ENCODE data around the gene PCMT1.
A peak's percentile ranks its signal among the peaks of the same experiment; 100 is the strongest.
"Not testable (repeated sequence)": the region's sequence is repeated elsewhere in the genome, so short reads cannot be mapped to it uniquely, and the experiment has no call there.

Gene PCMT1

GRCh38 chr6:149749594-149750135, at the start of gene PCMT1:
TSS of gene PCMT1 (plus strand) at chr6:149749741. CDS start at chr6:149749902, 161 bp downstream.
- DNase-seq = peak; percentile 24 to 69

DNA sequence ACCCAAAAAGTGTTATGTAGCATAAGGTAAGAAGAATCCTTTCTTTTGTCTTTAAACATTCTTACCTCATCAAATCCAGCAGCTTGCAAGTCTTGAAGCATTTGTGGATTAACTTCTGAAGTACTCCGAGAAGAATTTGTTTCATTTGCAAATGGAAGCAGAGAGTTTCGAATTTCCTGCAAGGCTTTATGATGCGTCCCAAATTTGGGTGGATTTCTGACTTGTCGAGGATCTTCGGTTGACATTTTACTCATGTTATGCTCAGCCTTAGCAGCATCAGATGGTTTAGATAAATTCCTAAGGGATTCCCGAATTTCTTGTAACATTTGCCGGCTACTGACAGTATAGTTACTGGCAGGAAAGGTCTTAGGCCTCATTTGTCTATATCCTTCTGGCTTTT, 47.8 kb upstream of the PCMT1 start:
- DNase-seq = no peak

GRCh38 chr6:149711711-149712110, 37.8 kb upstream of the PCMT1 start:
- no peak for DNase-seq

DNA sequence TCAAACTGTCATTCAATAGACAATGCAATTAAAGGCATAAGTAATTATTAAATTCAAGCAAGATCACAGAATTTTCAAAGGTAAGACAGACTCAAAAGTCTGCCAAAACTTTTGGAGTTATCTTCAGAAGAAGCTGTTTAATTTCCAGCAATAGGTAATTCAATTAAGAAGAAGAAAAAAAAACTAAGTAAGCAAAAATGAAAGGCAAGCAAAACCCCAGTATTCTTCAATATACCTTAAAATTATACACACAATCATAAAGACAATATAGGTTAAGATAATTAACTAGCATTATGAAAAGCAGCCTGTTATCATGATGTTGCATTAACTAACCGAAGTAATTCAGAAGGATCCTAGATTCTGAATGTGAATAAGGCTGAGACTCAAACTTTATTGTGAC, 35.1 kb upstream of the PCMT1 start:
- no peak for DNase-seq

GRCh38 chr6:149716181-149716963, 33.2 kb upstream of the PCMT1 start:
- no peak for DNase-seq

DNA sequence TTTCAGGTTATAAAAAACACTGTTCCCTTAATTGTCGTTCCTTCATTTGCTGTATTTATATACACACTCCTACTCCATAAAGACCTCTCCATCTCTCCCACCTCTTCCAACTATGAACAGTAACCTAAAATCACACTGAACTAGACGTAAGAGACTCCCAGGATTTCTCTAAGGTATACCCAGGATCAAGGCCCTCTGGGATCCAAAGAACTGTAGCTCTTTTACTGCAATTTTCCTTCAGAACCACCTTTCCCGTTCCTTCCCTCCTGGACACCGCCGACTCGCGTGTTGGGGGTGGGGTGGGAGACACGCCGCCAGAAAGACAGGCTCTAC, 32.3 kb upstream of the PCMT1 start:
- no peak for DNase-seq

DNA sequence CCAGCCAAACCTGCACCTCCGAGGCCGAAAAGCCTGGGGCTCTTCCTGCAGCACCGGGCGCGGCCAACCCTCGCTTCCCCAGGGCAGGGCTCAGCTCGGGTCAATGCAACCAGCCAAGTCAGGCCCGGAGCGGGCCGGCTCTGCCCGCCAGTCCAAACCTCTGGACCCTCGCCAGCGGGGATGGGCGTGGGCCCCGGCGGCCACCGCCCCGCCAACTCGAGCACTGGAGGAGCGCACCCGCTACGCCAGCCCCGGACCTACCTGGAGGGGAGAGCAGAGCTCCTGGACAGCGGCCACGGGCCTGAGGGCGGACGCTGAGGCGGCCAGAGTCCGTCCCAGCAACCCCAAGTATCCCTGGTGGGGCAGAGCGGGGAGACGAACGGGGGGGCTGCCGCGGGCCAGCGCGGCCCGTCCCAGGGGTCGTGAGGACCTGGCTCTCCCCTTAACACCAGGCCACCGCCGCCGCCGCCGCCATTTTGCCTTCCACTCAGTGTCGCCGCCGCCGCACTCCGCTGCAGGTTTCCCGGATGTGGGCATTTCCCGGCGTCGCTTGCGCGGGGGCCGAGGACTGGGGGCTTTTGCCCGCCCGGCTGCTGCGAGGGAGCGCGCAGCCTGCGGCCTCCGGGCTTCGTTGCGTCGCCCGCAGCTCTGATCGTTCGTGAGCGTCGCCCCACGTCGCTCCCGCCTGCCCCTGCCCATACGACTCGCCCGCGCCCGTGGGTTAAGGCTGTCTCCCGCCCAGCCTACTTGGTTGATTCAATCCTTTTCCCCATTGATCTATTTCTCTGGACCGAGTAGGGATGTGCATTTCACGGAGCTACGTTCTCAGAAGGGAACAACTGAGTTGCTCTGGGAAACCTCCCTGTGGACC, 31.7 kb upstream of the PCMT1 start, which contains the start of gene LATS1:
TSS of gene LATS1 (minus strand) at position 514 of the 871 bp plus-strand sequence. CDS start 15,975 bp downstream, outside the sequence.
- DNase-seq = peak in 1 of 2 experiments; percentile 45

DNA sequence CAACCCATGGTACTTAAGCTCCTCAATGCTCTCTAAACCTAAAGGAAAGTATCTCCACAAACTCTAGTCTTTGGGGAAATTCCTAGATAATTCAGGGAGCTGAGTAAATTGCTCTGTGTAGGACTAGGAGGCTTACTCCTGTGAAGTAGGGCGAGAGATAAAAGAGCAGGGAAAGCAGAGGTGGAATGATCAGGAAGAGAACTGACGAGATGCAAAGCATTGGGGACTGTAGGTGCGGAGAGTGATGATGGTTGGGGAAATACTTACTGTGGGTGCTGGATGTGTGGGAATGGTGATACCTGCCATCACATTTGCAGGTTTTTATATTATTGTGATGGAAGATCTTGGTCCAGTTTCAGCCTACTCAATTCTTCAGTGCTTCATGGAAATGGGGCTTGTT, 30.0 kb upstream of the PCMT1 start:
- no peak for DNase-seq

DNA sequence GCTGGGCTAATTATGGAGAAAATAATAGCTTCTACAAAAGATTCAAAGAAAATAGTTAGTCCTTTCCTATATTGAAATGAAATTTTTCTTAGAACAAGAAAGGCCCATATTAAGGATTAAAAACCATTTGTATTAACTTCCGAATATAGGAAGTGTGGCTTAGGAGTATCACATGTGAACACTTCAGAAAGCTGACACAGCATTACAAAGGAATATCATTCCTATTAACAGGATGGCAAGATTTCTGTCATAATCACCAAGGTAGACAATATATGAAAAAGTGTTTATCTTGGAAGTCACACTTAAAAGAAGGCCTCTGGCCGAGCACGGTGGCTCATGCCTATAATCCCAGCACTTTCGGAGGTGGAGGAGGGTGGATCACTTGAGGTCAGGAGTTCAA, 26.3 kb upstream of the PCMT1 start:
- DNase-seq = no peak

GRCh38 chr6:149723771-149724417, 25.6 kb upstream of the PCMT1 start:
- no peak for DNase-seq

- no peak for DNase-seq
Observed at GRCh38 chr6:149725785-149726184, 23.8 kb upstream of the PCMT1 start.

DNA sequence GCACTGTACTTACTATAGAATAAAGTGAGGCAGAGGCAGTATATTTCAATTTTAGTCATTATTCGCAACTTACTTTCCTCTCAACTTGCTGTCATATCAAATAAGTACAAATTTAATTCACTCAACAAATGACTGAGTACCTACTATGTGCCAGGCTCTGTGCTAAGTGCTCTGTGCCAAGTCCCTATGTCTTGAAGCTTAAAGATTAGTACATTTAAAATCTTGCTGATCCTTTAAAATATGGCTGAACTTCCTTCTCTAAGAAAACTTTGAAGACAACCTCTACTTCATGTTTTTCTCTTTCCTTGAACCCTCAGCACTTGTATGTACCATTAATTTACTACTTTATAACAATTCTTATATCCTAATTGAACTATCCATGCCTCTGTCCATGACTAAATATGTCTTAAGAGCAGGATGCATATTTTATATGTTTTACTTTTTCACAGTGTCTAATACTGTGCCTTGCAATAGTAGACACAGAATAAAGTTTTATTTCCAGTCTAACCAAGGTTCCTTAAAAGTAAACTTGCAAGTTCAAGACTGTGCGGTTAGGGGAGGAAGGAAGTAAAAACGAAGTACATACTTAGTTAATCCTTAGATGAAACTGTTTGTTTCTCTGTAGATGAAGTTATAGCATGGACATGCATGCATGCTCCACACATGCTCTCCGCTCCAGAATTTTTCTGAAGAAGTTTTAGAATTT, 21.6 kb upstream of the PCMT1 start:
- no peak for DNase-seq

DNA sequence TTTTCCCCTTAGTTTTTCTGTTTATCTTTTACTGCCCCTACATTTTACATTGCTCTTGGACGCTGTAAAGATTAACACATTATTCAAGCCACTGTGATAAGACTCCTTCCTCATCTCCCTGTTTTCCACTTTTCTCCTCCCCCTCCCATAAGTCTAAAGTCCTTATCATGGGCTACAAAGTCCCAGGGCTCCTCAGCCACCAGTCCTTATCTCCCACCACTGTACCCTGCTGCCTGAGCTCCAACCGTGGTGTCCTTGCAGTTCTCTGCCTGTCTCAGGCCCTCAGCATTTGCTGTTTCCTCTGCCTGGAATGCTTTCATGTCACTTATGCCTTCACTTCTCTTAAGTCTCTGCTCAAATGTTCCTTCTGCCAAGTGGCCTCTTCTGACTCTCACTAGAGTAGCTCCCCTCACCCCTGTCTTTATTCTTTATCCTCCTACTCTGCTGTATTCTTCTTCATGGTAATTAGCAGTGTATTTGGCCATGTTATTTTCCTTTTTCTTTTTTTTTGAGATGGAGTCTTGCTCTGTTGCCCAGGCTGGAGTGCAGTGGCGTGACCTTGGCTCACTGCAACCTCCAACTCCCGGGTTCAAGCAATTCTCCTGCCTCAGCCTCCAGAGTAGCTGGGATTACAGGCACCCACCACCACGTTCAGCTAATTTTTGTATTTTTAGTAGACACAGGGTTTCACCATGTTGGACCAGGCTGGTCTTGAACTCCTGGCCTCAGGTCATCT, 20.9 kb upstream of the PCMT1 start:
- no peak for DNase-seq

- no peak for DNase-seq
Observed at GRCh38 chr6:149729824-149730223, 19.7 kb upstream of the PCMT1 start.

GRCh38 chr6:149733089-149733720, 16.3 kb upstream of the PCMT1 start:
- DNase-seq = no peak

DNA sequence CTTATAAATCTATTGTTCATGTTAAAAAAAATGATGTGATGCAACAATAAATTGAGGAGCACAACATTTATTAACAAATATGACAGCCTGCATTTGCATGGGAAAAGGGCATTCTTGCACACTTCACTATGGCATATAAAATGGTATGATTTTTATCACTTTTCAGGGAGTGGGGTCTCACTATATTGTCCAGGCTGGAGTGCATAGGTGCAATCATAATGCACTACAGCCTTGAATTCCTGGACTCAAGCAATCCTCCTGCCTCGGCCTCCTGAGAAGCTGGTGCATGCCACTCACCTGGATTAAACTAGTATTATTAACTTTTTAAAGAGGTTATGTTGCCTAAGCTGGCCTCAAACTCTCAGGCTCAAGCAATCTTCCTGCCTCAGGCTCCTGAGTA, 14.6 kb upstream of the PCMT1 start:
- DNase-seq = no peak

DNA sequence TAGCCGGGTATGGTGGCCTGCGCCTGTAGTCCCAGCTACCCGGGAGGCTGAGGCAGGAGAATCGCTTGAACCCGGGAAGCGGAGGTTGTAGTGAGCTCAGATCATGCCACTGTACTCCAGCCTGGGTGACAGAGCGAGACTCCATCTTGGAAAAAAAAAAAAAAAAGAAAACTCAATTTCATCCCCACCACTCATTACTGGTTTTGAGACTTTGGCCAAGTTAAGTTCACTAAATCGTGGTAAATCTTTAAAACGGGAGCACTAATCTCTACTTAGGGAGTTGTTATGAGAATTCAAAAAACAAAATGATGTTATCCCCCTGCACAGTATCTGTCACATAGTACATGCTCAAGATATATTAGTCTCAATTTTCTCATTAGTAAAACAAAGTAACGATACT, 4.3 kb upstream of the PCMT1 start:
- not testable (repeated sequence) for DNase-seq

- peak; percentile 37 to 63 for DNase-seq
Observed at GRCh38 chr6:149746147-149746946, 3.2 kb upstream of the PCMT1 start, which contains the start of gene NUP43. TSS of gene NUP43 (minus strand) at chr6:149746529. CDS start at chr6:149746495, 34 bp downstream.

- DNase-seq = not testable (repeated sequence)
Observed at GRCh38 chr6:149749082-149749593, 403 bp upstream of the PCMT1 start.

GRCh38 chr6:149750136-149750609, 632 bp downstream of the PCMT1 start:
- no peak for DNase-seq
